Fibroblast of upper back skin (primary cell): Measurements from ENCODE around the gene MAEA.
"Not testable (repeated sequence)": the region's sequence is repeated elsewhere in the genome, so short reads cannot be mapped to it uniquely, and the experiment has no call there.

Experiments used
- DNase-seq: peaks from one replicate; pipeline ENCODE4 v3.0.0-alpha.2; 2013

Gene MAEA

DNA sequence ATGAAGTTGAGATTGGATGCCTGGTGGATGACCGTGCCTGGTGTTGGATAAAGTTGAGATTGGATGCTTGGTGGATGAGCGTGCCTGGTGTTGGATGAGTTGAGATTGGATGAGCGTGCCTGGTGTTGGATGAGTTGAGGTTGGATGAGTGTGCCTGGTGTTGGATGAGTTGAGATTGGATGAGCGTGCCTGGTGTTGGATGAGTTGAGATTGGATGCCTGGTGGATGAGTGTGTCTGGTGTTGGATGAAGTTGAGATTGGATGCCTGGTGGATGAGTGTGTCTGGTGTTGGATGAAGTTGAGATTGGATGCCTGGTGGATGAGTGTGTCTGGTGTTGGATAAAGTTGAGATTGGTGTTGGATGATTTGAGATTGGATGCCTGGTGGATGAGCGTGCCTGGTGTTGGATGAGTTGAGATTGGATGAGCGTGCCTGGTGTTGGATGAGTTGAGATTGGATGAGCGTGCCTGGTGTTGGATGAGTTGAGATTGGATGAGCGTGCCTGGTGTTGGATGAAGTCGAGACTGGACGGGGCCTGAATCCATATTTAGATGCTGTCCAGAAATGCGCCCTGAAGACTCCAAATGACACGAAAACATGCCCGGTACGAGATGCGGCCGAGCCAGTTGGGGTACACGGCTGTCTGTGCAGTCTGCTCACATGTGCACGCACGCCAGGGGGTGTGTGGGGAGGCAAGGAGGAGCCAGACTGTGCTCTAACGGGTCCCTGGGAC is 34.9 kb downstream of the MAEA start:
- DNase-seq, result peak; percentile 17

DNA sequence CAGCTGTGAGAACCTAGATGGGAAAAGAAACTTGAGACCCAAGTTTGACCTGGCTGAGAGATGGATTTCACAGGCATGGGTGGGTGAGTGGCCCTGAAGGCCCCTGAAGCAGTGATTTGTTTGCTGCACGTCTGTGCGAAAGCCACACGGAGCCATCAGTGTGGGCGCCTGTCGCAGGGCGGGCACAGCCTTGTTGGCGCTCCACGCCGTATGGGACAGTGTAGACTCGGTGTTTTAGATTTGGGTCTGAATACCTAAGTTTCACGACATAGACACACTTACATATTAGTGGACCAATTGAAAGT is 35.4 kb downstream of the MAEA start:
- DNase-seq, result no peak

DNA sequence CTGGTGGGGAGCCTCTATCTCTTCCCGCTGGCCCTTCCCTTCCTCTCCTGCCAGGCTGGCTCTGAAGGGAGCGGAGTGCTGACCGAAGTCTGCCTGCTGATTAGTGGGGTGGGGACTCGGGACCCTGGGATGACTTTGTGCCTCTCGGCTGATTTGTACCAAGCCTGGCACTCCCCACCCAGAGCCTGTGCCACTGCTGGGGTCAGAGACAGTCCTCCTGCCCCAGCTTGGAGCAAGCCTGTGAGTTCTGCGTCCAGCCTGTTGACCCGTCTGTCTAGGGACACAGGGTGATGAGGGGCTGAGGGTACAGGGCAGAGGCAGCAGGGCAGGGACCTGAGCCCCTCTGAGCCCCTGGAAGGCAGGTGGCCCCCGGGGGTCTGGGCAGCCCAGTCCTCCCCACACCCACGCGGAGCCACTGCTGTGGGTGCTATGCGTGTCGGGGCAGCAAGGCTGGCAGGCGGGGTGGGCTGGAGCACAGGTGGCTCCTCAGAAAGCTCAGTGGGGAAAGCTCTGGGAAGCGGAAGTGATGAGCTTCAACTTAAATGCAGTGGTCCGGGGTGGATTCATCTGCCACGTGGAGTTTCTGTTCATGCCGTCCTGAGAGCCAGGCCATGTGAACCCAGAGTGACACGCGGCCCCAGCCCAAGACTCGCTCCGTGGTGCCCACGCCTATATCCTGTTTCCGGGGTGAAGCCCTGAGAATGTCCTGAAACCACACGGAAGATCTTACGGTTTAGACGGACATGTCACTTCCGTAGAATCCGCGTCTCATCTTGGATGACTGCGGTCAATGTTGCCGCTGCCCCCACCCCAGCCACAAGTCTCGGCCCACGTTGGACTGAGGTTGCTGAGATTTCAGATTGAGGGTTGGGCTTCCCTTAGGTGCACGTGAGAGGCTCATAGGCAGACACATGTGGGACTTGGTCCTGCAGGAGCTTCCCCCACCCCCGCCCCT is 36.3 kb downstream of the MAEA start:
- DNase-seq, result no peak

DNA sequence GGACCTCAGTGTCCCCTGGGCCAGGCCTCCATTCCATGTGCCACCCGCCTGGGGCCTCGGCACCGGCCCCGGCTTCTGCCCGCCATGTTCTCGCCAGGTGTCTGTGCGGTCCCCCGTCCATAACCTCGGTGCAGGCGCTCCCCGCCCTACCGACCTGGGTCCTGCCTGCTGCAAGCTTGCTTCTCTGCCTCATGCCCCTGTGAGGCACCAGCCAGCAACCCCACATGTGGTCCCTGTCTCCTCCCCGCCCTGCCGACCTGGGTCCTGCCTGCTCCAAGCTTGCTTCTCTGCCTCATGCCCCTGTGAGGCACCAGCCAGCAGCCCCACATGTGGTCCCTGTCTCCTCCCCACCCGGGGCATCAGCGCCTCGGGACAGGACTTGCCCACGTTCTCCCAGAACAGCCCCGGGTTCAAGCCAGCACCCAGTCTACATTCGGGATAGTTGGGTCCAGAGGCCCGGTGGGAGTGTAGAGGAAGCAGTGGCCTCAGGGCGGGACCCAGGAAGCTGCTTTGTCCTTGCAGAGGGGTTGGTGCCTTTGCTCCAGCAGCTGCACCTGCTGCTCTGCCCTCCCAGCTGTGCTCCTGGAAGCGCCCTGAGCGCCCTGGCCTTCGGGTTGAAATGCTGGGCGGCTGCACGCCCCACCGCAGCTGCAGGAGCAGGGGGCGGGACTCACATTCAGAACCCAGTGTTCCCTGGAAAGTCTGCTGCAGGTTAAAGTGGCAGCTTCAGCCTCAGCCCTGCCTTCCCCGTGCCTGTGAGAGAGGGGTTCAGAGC is 37.2 kb downstream of the MAEA start:
- DNase-seq, result no peak

DNA sequence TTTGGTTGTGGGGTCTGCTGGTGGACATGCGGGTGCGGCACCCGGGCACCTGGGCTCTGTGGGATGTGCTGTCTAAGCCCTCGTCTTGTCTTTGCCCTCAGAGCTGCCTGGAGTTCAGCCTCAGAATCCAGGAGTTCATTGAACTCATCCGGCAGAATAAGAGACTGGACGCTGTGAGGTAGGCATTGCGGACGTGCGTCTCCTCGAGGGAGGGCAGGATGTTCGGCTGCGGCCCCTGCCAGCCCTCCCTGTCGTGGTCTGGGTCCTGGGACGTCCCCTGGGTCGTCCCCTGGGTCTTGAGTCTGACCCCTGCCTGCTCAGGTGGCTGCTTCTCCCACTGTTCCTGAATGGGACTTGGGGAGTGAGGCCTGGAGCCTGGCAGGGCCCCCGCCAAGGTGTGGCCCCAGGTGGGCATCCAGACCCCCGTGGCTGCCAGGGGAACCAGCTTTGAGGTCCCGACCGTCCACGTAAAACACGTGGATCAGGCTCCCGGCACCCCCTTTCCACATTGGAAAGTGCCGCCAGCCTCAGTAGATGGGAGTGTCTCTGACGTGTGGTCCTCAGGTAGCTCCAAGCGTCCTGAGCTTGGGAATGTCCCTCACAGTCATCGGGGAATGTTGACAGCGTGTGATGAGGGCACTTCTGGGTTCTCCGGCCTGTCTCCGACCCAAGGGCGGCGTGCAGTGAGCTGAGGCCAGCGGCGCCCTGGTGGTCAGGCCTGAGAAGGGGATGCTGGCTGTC is 38.0 kb downstream of the MAEA start:
- no peak for DNase-seq

DNA sequence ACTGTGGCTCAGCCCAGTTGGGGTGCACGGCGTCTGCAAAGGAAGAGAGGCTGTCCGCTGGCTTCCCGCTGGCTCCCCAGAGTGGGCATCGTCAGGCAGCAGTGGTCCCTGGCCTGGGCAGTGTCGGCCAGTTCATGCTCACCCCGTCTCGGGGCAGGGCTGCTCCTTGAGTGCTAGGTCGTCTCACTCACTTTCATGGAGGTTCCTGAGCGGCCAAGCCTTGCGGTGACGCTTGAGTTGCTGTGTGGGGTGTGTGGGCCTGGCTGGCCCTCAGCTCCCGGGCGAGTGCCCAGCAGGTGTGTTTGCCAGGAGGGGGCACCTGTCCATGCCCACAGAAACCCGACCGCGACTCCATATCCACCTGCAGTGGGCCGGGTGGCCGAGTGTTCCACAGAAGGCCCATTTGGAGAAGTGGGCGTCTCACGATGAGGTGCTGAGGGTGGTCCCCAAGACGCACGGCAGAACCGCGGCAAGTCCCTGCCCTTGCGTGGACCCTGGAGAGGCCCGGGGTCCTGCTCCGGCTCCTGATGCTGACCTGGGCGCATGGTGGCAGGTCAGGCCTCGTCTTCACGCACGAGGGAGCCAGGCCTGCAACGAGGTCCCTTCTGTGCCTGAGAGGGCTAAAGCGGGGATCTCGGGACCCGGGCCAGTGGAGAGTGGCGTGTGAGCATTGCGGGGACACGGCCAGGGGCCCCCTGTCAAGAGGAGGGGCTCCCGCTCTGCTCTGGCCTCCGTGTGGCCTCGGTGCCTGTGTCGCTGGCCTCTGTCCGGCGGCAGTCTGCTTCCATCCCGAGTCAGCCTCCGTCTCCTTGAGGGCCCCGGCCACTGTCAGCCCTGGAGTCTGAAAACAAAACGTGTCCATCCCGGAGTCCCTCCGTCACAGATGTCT is 38.8 kb downstream of the MAEA start:
- no peak for DNase-seq

DNA sequence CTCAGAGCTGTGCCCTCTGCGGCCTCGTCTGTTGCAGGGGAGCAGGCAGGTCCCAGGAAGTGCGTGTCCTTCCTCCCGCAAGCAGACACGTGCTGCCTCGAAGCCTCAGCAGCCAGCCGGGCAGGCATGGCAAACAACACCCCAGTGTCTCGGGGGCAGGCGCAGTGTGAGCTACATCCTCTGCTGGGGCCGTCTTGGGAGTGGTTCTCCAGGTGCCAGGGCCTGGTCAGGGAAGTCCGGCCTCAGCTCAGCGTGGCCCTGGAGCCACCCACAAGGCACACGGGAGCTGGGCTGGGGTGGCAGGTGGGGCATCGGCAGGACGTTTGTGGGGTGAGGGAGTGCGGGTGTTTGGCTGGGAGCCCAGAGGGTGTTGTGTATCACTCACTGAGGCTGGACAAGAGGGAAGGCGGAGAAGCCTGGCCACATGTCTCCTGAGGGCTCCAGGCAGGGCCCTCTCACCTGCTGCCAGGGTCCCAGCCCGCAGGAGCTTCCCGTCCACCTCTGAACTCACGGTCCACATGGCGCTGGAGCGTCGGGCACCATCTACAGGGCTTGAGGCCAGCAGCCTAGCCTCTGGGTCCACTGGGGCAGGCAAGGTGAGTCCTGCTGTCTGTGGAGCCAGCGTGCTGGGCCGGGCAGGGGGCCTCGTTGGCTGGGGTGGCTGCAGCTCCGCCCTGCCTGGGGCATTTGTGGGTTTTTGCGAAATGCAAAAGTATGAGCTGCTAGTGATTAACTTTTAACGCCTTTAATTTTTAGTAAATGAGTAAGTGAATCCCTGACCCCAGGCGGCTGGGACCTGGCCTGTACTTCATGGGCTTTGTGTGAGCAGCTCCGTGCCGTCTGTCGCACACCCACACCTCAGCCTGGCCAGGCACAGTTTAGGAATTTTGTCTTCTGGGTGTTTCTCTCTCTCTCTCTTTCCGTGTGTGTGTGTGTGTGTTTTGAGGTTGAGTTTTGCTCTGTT is 40.0 kb downstream of the MAEA start:
- no peak for DNase-seq

DNA sequence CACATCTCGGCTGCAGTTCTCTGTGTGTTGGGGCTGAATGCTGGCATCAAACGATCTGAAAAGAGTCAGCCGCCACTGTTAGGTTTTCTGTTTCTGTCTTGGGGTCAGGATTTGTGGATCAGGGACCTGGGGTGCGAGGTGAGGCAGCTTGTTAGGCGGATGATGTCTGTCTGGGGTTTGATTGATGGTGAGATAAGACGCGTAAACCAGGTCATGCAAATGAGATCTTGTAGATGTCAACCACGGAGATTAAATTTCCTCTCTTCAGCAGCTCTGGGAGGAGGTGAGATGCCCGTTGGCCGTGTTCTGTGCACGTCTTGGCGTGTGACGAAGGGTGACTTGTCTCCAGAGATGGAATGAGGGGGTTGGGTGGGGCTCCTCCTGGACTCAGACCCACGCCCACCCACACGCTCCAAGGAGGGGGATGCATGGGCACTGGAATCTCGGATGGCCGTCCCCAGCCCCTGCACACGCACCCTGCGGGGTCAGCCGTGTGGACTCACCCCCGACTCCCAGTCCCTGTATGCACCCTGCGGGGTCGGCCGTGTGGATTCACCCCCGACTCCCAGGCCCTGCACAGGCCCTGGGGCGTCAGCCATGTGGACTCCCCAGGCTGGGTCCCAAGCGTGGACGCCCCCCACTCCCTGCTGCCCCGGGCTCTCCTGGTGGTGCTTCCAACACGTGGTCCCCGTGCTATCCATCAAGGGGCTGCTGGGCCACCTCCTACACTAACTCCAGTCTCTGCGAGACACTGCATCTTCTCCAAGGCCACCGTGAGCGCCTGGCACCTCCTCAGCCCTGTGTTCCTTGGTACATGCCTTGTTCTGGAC is 41.3 kb downstream of the MAEA start:
- no peak for DNase-seq

DNA sequence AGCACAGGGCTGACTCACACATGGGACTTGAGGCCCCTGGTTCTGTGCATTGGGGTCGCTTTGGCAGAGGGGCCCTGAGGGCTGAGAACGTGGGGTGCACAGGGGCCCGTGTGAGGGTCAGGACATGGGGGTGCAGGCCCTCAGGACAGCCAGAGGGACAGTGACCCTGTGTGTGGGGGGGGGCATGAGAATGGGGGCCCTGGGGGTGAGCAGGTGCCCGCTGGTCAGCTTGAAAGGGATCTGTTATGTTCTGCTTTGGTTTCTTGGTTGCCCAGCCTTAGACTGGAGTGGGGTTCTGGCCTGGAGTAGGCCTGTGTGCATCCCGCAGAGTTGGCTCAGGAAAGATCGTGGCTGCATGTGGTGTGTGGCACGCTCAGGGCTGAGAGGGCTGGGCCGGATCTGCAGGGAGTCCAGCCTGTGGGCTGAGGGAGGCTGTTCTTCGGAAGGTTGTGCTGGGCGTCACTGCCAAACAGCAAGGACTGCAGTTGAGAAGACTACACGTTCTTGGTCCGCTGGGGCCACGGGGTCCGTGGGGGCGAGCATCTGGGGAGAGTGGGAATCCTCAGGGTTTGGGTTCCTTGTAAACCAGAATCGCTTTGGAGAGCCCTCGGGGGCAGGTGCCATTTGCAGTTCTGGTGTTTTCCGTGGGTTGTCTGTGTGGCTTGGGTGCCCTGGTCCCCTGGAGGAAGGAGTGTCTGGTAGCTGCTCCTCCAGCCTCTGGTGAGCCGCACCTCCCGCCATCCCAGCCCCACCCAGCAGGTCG is 42.1 kb downstream of the MAEA start:
- DNase-seq, result no peak

DNA sequence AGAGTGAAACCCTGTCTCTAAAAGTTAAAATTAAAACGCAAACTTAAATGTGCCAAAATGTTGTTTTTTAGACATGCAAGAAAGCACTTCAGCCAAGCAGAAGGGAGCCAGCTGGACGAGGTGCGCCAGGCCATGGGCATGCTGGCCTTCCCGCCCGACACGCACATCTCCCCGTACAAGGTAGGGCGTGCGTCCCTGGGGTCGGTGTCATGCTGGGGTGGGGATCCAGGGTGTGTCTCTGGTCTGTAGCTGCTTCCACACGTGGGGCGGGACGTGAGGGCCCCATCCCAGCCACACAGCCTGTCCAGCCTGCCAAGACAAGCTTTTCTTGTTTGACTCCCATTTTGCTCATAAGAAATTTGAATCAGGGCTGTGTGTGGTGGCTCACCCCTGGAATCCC is 43.0 kb downstream of the MAEA start:
- DNase-seq, result no peak

DNA sequence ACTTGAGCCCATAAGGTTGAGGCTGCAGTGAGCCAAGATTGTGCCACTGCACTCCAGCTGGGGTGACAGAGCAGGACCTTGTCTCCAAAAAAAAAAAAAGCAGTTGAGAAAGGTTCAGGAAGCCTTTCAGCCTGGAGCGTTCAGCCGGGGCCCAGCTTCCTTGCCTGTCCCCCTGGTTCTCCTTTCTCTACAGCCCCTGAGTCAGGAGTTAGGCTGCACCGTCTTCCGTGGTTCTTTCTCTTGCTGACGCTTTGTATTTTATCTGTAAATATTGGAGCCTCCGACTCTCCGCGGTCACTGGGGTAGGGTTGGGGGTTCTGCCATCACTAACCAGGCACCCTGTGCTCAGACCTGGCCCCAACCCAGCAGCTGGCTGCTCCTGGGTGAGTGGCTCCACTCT is 43.6 kb downstream of the MAEA start:
- no peak for DNase-seq

DNA sequence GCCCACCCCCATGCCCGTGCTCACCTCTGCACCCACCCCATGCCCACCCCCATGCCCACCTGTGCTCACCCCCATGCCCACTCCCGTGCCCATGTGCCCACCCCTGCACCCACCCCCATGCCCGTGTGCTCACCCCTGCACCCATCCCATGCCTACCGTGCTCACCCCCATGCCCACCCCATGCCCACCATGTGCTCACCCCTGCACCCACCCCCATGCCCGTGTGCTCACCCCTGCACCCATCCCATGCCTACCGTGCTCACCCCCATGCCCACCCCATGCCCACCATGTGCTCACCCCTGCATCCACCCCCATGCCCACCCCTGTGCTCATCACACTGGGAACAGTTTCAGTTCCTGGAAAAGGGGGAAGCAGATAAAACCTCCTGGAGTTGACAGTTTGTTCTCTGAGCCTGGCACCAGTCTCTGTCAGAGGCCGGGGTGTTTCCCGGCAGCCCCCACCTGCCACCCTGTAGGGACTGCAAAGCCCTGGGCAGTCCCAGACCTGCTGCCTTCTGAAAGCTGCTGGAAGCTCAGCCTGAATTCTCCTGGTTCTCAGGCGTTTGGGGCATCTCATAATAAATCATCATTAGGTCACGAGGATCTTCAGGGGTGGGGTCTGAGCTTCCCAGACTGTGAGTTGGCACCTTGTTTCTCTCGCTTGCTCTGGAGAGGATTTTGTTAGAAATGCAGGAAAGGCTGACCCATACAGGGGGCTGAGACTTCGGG is 44.3 kb downstream of the MAEA start:
- DNase-seq, result not testable (repeated sequence)

DNA sequence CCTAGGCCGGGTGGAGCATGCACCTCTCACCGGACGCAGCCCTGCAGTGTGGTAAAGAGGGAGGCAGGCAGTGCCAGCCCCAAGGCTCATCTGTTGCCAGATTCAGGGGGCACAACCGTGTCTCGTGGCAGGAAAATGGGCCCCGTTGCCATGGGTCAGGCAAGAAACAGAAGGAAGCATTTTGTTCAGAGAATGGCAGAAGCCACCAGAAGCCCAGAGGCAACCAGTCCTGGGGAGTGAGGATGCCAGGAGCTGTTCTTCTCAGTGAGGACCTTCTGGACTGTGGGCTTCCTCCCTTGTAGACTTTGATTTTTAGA is 44.8 kb downstream of the MAEA start:
- no peak for DNase-seq

DNA sequence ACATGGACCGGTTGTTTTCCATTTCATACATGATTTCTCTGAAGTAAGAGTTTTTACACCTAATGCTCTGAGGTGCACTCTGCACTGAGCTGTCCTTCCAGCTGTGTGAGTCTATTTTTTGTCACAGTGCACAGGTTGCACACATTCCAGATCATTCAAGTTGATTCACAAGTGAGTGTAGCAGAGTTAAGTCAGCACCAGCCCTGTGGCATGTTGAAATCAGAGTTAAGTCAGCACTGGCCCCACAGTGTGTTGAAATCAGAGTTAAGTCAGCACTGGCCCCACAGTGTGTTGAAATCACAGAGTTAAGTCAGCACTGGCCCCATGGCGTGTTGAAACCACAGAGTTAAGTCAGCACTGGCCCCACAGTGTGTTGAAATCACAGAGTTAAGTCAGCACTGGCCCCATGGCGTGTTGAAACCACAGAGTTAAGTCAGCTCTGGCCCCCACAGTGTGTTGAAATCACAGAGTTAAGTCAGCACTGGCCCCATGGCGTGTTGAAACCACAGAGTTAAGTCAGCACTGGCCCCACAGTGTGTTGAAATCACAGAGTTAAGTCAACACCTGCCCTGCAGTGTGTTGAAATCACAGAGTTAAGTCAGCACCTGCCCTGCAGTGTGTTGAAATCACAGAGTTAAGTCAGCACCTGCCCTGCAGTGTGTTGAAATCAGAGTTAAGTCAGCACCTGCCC is 45.6 kb downstream of the MAEA start:
- not testable (repeated sequence) for DNase-seq

DNA sequence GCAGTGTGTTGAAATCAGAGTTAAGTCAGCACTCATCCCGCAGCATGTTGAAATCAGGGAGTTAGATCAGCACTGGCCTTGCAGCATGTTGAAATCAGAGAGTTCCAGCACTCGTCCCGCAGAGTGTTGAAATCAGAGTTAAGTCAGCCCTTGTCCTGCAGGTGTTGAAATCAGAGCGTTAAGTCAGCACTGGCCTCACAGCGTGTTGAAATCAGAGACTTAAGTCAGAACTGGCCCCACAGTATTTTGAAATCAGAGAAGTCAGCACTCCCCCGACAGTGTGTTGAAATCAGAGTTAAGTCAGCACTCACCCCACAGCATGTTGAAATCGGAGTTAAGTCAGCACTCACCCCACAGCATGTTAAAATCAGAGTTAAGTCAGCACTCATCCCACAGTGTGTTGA is 46.4 kb downstream of the MAEA start:
- no peak for DNase-seq

DNA sequence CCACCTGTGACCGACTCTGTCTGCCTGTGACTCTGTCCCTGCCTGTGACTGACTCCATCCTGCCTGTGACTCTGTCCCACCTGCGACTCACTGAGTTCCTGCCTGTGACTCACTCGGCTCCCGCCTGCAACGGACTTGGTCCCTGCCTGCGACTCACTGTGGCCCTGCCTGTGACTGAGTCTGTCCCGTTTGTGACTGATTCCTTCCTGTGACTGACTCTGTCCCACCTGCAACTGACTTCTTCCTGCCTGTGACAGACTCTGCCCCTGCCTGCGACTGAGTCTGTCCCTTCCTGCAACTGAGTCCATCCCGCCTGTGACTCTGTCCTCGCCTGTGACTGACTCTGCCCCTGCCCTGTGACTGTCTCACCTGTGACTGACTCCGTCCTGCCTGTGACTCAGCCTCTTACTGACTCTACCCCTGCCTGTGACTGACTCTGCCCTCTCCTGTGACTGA is 47.7 kb downstream of the MAEA start:
- no peak for DNase-seq

DNA sequence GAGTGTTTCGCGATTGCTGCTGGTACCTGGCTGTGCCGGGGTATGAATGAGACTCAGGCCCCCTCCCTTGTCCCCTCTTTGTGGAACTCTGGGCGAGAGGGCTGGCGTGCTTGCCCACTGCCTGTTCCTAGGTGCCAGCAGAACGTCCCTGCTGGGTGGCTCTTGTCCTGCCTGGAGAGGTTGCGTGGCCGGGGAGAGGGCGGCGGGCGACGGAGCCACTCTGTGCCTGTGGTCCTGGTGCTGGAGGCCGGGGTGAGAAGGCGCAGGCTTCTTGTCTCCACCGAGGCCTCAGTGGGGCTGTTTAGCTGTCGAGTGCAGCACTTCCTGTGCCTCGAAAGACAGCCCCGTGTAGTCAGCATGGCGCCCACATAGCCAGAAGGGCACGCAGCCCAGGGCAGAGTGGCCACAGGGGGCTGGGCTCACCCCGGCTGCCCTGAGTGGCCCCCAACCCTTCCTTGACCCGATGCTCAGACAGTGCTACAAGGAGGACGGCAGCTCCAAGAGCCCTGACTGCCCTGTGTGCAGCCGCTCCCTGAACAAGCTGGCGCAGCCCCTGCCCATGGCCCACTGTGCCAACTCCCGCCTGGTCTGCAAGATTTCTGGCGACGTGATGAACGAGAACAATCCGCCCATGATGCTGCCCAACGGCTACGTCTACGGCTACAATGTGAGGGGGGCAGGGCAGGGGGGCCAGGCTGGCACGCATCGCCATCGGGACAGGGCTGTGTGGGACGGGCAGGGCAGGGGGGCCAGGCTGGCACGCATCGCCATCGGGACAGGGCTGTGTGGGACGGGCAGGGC is 48.5 kb downstream of the MAEA start:
- DNase-seq, result no peak
